ENCODE results near the gene LMOD2. TPM values are rescaled to one million over a fixed set of nuclear protein-coding genes. Genes with fewer than 3 reads are reported as not detected.

The LMOD2 gene
- total RNA-seq, 2 experiments from 2014 or later: not detected

- Mint-ChIP-seq H3K9me3 (no peaks in the 10 kb centered on the region), H3K4me1 (ENCODE audit: low read depth) (no peaks in the 10 kb centered on the region), H3K36me3 (ENCODE audit: low read depth) (no peaks in the 10 kb centered on the region), H3K27me3 (peaks cover 43% of the 10 kb centered on the region), H3K4me3 (no peak overlapping the region), H3K27ac (no peak overlapping the region)
- intact Hi-C loops (cut with DNase I, micrococcal nuclease): no loop called here
- no peak for ATAC-seq (ENCODE audit: poor library complexity)
- ChIA-PET POLR2A (no interaction called here), CTCF (no interaction called here)
- no peaks in the 10 kb centered on the region for H3K9me3 ChIP-seq (ENCODE audit: control insufficient read depth in 1 of 2, insufficient read depth in 1 of 2, low read length in 2 of 2)
- H3K36me3 ChIP-seq (ENCODE audit: insufficient read depth, low read length): no peaks in the 10 kb centered on the region
- no peak overlapping the region for H3K4me3 ChIP-seq (ENCODE audit: low read length)
- no peak for DNase-seq
- no peak for TF ChIP-seq CTCF (IDR thresholded peaks at IDR 0.05)
- H3K4me1 ChIP-seq (ENCODE audit: insufficient read depth, low read length): no peaks in the 10 kb centered on the region
- H3K27ac ChIP-seq (ENCODE audit: low read depth in 1 of 2, low read length in 2 of 2): no peak overlapping the region
- H3K27me3 ChIP-seq (ENCODE audit: control insufficient read depth in 1 of 2, insufficient read depth in 2 of 2, low read length in 2 of 2): peaks cover 0 to 10% of the 10 kb centered on the region in 2 experiments
These were observed 1.1 kb downstream of the LMOD2 start for GRCh38 chr7:123656544-123657303.

- Histone ChIP-seq H3K4me1 (ENCODE audit: insufficient read depth, low read length) (no peaks in the 10 kb centered on the region), H3K27me3 (ENCODE audit: control insufficient read depth in 1 of 2, insufficient read depth in 2 of 2, low read length in 2 of 2) (peaks cover 0 to 10% of the 10 kb centered on the region in 2 experiments), H3K36me3 (ENCODE audit: insufficient read depth, low read length) (no peaks in the 10 kb centered on the region), H3K9me3 (ENCODE audit: control insufficient read depth in 1 of 2, insufficient read depth in 1 of 2, low read length in 2 of 2) (no peaks in the 10 kb centered on the region), H3K27ac (ENCODE audit: low read depth in 1 of 2, low read length in 2 of 2) (no peak overlapping the region), H3K4me3 (ENCODE audit: low read length) (no peak overlapping the region)
- H3K4me1 Mint-ChIP-seq (ENCODE audit: low read depth): no peaks in the 10 kb centered on the region
- intact Hi-C loops (cut with DNase I, micrococcal nuclease): no loop called here
- CTCF ChIA-PET: no interaction called here
- ATAC-seq (ENCODE audit: poor library complexity): no peak
- no peaks in the 10 kb centered on the region for H3K36me3 Mint-ChIP-seq (ENCODE audit: low read depth)
- TF ChIP-seq CTCF (IDR thresholded peaks at IDR 0.05): no peak
- no peak overlapping the region for H3K4me3 Mint-ChIP-seq
- POLR2A ChIA-PET: no interaction called here
- DNase-seq: no peak
- no peak overlapping the region for H3K27ac Mint-ChIP-seq
- peaks cover 43% of the 10 kb centered on the region for H3K27me3 Mint-ChIP-seq
- no peaks in the 10 kb centered on the region for H3K9me3 Mint-ChIP-seq
These were observed 1.6 kb downstream of the LMOD2 start for GRCh38 chr7:123657304-123657685.

GRCh38 chr7:123658023-123658422 lies 2.4 kb downstream of the LMOD2 start:
- no peaks in the 10 kb centered on the region for H3K9me3 Mint-ChIP-seq
- no peak overlapping the region for H3K4me3 Mint-ChIP-seq
- POLR2A ChIA-PET: no interaction called here
- Histone ChIP-seq H3K9me3 (ENCODE audit: control insufficient read depth in 1 of 2, insufficient read depth in 1 of 2, low read length in 2 of 2) (no peaks in the 10 kb centered on the region), H3K36me3 (ENCODE audit: insufficient read depth, low read length) (no peaks in the 10 kb centered on the region), H3K27ac (ENCODE audit: low read depth in 1 of 2, low read length in 2 of 2) (no peak overlapping the region), H3K27me3 (ENCODE audit: control insufficient read depth in 1 of 2, insufficient read depth in 2 of 2, low read length in 2 of 2) (peaks cover 3 to 10% of the 10 kb centered on the region in 2 experiments), H3K4me3 (ENCODE audit: low read length) (no peak overlapping the region), H3K4me1 (ENCODE audit: insufficient read depth, low read length) (no peaks in the 10 kb centered on the region)
- peaks cover 45% of the 10 kb centered on the region for H3K27me3 Mint-ChIP-seq
- ATAC-seq (ENCODE audit: poor library complexity) (no peak), DNase-seq (no peak)
- no peaks in the 10 kb centered on the region for H3K36me3 Mint-ChIP-seq (ENCODE audit: low read depth)
- CTCF ChIA-PET: interaction anchor here (0.9 to 1.0 kb wide), 2 partner anchors 10 to 43 kb away, joined by 3 to 4 read pairs; no protein-coding TSS in a partner anchor
- intact Hi-C loops (cut with DNase I, micrococcal nuclease): no loop called here
- TF ChIP-seq CTCF (IDR thresholded peaks at IDR 0.05): no peak
- no peaks in the 10 kb centered on the region for H3K4me1 Mint-ChIP-seq (ENCODE audit: low read depth)
- no peak overlapping the region for H3K27ac Mint-ChIP-seq
